Activated T-helper 1 cell treated with anti-CD3 and anti-CD28 coated beads, Interleukin-12 subunit alpha, Interleukin-12 subunit beta, Interleukin-2, Interleukin-4 antibody, amounts not matched to agents 30 ng/mL and 10 ng/mL and 1 ng/mL, durations not matched to agents 14 hours and 24 hours and 36 hours (primary cell): ENCODE measurements around the gene C2orf72. TPM values are rescaled to one million over a fixed set of nuclear protein-coding genes. Genes with fewer than 3 reads are reported as not detected.
"Not testable (repeated sequence)": the region's sequence is repeated elsewhere in the genome, so short reads cannot be mapped to it uniquely, and the experiment has no call there.

Experiments
- DNase-seq: peaks from one replicate; pipeline ENCODE4 v3.0.0; 2021; ENCODE audit warnings: low spot score
- H3K27ac Mint-ChIP-seq: one replicate; pipeline ENCODE4 v1.8.0; 2021; ENCODE audit warnings: mild to moderate bottlenecking, mixed read lengths
- H3K27me3 Mint-ChIP-seq: one replicate; pipeline ENCODE4 v1.8.0; 2022; ENCODE audit warnings: mild to moderate bottlenecking, moderate library complexity, mixed read lengths; ENCODE audit not compliant: insufficient read depth
- H3K36me3 Mint-ChIP-seq: one replicate; pipeline ENCODE4 v1.8.0; 2021; ENCODE audit warnings: low read depth, mixed read lengths
- H3K4me1 Mint-ChIP-seq: one replicate; pipeline ENCODE4 v1.8.0; 2021; ENCODE audit warnings: low read depth, mixed read lengths
- H3K4me3 Mint-ChIP-seq: one replicate; pipeline ENCODE4 v1.8.0; 2021; ENCODE audit warnings: mild to moderate bottlenecking, moderate library complexity, mixed read lengths
- H3K9me3 Mint-ChIP-seq: one replicate; pipeline ENCODE4 v1.8.0; 2021; ENCODE audit warnings: mixed read lengths
- intact Hi-C: fragments of 100-400 bp; cut with micrococcal nuclease; formaldehyde crosslinking; loops from one replicate; pipeline ENCODE4 v1.15.1; 2024
- total RNA-seq: library from RNA; stranded (reverse); gene quantifications from 2 replicates; pipeline ENCODE4 v1.2.3, GENCODE V29; 2022

Gene C2orf72
- total RNA-seq, 1 donor from 2014 or later: not detected

DNA sequence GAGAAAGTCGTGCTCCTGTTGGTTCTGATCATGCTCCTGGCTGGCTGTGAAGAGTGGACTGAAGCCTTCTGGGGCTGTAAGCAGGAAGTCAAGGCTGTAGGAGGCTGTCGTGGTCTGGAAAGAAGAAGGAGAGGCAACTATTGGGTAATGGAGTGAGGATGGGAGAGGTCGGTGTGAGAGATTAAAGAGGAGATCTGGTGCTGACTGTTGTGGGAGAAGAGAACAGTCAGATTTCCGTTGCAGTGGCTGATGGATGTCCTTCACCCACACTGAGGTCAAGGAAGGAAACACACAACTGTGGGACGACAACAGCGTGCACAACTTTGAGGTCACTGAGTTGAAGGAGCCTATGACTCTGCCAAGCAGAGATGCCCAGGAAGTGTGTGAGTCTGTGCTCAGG, 16.5 kb downstream of the C2orf72 start:
- H3K27ac Mint-ChIP-seq: peak overlapping the region; percentile 0
- no peak overlapping the region for H3K4me3 Mint-ChIP-seq
- peaks cover 37% of the 10 kb centered on the region for H3K4me1 Mint-ChIP-seq
- H3K27me3 Mint-ChIP-seq: peaks cover 15% of the 10 kb centered on the region
- no peak for DNase-seq
- H3K36me3 Mint-ChIP-seq: peaks cover 2% of the 10 kb centered on the region
- H3K9me3 Mint-ChIP-seq: no peaks in the 10 kb centered on the region
- intact Hi-C loops: loop anchor here (1.0 to 5.0 kb wide), 2 partner anchors 67 to 149 kb away; no protein-coding TSS in a partner anchor

DNA sequence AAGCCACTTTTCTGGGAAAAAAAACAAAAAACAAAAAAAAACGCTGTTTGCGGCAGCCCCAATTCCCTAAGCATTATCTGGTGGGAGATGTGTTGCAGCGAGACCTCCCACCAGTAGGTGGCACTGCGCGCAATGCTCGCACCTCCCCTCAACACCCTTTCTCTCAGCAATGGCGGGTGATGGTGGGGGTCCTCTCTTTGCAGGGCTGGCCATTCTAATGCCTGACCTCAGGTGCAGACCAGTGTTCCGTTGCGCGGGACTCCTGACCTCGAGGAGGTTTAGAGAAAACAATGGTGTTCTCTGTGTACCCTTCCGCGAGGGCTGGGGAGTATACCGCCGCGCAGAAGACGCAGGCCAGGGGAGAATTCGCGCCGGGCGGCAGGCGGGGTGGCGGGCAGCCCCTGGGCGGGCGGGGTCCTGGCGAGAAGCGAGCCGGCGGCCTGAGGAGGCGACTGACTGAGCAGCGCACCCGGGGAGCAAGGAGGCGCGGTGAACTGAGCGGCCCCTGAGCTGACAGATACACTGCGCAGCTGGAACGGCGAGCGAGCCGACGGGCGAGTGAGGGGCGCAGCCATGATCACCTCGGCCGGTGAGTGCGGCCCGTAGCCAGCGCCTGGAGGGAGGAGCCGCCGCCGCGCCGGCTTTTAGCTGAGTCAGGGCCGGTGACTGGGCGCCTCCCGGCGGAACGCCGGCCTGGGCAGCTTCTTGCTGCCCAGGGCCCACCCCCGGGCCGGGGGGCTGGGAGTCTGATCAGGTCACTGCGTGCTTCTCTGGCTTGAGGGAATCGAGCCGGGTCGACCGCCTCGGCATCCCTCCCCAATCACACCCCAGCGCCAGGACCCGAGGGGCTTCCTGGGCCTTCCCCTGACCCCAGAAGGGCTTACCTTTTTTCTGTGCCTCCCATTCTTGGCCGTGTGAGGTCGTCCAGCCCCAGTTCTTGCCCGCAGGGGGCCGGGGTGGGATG, 19.4 kb downstream of the C2orf72 start, which contains the start of gene PSMD1:
TSS of gene PSMD1 (plus strand) at position 415 of the 964 bp plus-strand sequence. CDS start at position 574, 159 bp downstream.
- intact Hi-C loops: loop anchor here (1.0 to 2.0 kb wide), 3 partner anchors 232 to 1134 kb away; partner anchors contain the start of genes FBXO36, PDE6D and TRIP12
- peak within 1 kb of the TSS; percentile 98 for H3K4me3 Mint-ChIP-seq

DNA sequence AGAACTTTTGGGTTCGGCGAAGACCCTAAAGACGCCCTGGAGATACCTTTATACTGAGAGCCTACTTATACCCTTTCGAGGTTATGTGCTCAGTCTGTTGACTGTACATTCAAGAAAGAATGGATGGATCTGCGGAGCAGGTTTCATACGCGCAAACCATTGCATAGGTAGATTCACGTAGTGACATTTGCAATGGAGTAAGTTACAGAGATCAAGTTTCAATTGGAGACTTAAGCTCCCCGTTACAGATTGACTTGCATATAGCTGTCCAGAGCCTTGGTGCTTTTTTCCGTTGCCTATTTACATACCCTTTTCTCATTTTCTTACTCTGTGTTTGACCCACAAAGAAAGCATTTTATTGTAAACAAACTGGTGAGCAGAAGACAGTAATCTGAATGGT, 20.3 kb downstream of the C2orf72 start:
- Mint-ChIP-seq H3K27me3 (no peaks in the 10 kb centered on the region), H3K27ac (peak overlapping the region; percentile 71), H3K36me3 (peaks cover 12% of the 10 kb centered on the region), H3K9me3 (no peaks in the 10 kb centered on the region), H3K4me3 (peak overlapping the region; percentile 98), H3K4me1 (peaks cover 46% of the 10 kb centered on the region)
- intact Hi-C loops: loop anchor here (2.0 kb wide), 1 partner anchor 1135 kb away; the partner anchor contains the start of genes FBXO36 and TRIP12
- DNase-seq: no peak

More for the DNA sequence above, 19.4 kb downstream of the C2orf72 start, which contains the start of gene PSMD1:
- peaks cover 6% of the 10 kb centered on the region for H3K36me3 Mint-ChIP-seq
- H3K27ac Mint-ChIP-seq: peak within 1 kb of the TSS; percentile 100
- no peaks in the 10 kb centered on the region for H3K9me3 Mint-ChIP-seq
- no peaks in the 10 kb centered on the region for H3K27me3 Mint-ChIP-seq
- H3K4me1 Mint-ChIP-seq: peaks cover 52% of the 10 kb centered on the region
- peak; percentile 89 for DNase-seq

DNA sequence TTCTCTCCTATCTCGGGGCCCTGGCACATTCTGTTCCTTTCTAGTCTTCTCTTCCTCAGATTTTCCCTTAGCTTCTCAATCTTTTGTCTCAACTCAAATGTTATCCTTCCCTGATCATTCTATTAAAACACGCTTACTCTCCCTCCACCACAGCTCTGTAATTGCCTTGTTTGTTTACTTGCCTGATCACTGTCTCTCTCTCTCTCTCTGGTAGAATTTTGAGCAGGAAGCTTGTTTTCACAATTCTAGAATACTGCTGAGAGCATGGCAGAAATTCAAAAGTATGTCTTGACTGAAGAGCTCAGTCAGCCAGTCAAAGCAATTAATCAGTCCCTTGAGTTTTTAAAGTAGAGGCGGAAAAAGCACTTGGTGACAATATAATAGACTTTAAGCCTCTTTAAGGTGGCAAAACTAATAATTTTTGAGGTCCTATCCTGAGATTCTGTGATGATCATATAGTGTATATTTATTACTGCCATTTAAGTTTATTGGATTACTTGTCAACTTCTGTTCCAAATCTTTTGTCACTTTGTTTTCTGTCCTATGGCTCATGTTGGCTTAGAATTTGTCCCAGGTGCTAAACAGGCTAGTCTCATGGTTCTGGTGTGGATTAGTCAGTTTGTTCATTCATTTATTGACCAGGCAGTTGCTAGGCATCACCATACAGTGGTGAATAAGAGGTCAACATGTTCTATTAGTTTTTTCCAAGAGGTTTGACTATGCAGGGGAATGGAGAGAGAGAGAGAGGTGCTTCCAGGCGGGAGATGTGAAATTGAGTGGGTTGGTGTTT, 21.6 kb downstream of the C2orf72 start:
- intact Hi-C loops: no loop called here
- Mint-ChIP-seq H3K4me3 (peak overlapping the region; percentile 98), H3K4me1 (peaks cover 32% of the 10 kb centered on the region), H3K27ac (no peak overlapping the region), H3K9me3 (no peaks in the 10 kb centered on the region), H3K27me3 (no peaks in the 10 kb centered on the region), H3K36me3 (peaks cover 21% of the 10 kb centered on the region)
- no peak for DNase-seq

DNA sequence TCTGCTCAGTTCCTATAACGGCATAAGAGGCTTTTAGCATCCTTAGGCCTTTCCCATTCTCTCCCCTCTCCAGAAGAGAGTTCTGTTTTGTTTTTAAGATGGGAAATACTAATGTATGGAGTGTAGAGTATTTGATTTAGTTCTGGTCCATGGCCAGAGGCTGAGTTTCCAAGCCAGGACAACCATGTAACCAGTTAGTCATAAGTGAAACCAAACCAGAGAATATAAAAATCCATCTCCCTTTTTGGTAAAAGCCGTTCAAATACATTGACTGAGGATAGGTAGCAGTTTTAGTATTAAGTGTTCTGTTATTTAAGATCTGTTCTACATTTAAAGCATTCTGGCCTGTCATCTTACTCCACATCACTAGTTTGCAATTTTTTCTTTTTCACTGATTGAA, 22.4 kb downstream of the C2orf72 start:
- no peak for DNase-seq
- H3K27me3 Mint-ChIP-seq: no peaks in the 10 kb centered on the region
- intact Hi-C loops: no loop called here
- H3K9me3 Mint-ChIP-seq: no peaks in the 10 kb centered on the region
- H3K4me3 Mint-ChIP-seq: peak overlapping the region; percentile 6
- no peak overlapping the region for H3K27ac Mint-ChIP-seq
- peaks cover 21% of the 10 kb centered on the region for H3K36me3 Mint-ChIP-seq
- peaks cover 29% of the 10 kb centered on the region for H3K4me1 Mint-ChIP-seq

DNA sequence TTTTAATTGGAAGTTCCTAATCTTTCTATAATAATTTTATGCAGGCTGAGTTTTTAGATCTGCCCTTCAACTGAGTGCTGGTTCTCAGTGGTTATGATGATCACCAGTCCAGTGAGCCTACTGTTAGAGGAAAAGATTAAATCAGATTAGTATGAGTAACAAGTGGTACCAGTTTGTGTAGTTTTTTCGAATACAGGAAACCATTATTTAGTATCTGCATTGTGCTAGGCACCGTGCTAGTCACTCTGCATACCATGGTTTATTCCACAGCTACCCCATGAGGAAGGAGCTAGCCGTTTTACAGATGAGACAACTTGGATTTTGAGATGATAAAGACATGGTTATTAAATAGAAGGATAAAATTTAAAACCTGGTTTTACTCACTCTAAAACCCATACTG, 25.5 kb downstream of the C2orf72 start:
- intact Hi-C loops: no loop called here
- no peak for DNase-seq
- Mint-ChIP-seq H3K4me1 (peaks cover 27% of the 10 kb centered on the region), H3K27me3 (no peaks in the 10 kb centered on the region), H3K9me3 (no peaks in the 10 kb centered on the region), H3K27ac (no peak overlapping the region), H3K4me3 (no peak overlapping the region), H3K36me3 (peaks cover 25% of the 10 kb centered on the region)

DNA sequence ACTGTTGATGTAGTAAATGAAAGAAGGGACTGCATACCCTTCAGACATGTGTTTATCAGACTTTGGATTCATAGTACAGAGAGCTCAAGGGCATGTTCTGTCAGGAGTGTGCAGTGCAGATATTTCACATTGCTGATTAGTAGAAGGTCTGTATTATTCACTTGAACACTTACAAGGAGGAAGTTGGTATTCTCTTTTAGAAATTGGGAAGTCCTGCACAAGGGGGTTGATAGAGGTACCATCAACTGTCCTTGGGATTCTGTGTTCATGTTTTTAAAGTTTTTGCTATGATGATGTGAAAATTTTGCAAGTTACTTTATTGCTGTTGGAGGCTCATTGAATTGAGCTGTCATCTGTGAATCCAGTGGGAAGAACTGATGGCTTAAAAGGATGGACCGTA, 26.0 kb downstream of the C2orf72 start:
- Mint-ChIP-seq H3K27ac (no peak overlapping the region), H3K9me3 (no peaks in the 10 kb centered on the region), H3K4me1 (peaks cover 27% of the 10 kb centered on the region), H3K36me3 (peaks cover 30% of the 10 kb centered on the region), H3K27me3 (no peaks in the 10 kb centered on the region), H3K4me3 (no peak overlapping the region)
- no peak for DNase-seq
- intact Hi-C loops: no loop called here

DNA sequence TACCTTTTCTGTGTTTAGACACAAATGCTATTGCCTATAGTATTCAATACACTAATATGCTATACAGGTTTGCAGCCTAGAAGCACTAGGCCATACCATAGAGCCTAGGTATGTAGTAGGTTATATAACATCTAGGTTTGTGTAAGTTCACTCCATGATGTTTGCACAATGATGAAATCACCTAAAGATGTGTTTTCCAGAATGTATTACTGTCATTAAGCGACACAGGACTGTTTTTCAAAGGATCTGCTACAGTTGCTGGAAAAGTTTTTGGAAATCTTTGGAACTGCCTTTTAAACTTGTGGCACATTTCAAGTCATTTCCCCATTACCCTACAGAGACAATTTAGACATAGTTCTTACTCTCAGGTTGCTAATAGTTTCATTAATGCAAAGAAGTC, 28.6 kb downstream of the C2orf72 start:
- no peak for DNase-seq
- intact Hi-C loops: no loop called here
- H3K27me3 Mint-ChIP-seq: no peaks in the 10 kb centered on the region
- no peak overlapping the region for H3K27ac Mint-ChIP-seq
- H3K9me3 Mint-ChIP-seq: no peaks in the 10 kb centered on the region
- H3K4me1 Mint-ChIP-seq: peaks cover 13% of the 10 kb centered on the region
- no peak overlapping the region for H3K4me3 Mint-ChIP-seq
- peaks cover 38% of the 10 kb centered on the region for H3K36me3 Mint-ChIP-seq

DNA sequence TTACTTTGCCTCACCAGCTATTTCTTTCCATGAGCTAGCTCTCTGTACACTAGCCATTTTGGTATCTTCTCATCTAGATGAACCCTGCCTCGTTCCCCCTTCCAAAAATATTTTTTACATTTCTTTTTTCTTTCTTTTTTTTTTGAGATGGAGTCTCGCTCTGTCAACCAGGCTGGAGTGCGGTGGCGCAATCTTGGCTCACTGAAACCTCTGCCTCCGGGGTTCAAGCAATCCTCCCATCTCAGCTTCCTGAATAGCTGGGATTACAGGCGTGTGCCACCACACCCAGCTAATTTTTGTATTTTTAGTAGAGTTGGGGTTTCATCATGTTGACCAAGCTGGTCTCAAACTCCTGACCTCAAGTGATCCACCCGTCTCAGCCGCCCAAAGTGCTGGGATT, 30.2 kb downstream of the C2orf72 start:
- H3K27ac Mint-ChIP-seq, H3K27me3 Mint-ChIP-seq, H3K4me3 Mint-ChIP-seq, DNase-seq, intact Hi-C loops, H3K9me3 Mint-ChIP-seq: not testable (repeated sequence)
- H3K4me1 Mint-ChIP-seq: peaks cover 13% of the 10 kb centered on the region
- H3K36me3 Mint-ChIP-seq: peaks cover 39% of the 10 kb centered on the region

DNA sequence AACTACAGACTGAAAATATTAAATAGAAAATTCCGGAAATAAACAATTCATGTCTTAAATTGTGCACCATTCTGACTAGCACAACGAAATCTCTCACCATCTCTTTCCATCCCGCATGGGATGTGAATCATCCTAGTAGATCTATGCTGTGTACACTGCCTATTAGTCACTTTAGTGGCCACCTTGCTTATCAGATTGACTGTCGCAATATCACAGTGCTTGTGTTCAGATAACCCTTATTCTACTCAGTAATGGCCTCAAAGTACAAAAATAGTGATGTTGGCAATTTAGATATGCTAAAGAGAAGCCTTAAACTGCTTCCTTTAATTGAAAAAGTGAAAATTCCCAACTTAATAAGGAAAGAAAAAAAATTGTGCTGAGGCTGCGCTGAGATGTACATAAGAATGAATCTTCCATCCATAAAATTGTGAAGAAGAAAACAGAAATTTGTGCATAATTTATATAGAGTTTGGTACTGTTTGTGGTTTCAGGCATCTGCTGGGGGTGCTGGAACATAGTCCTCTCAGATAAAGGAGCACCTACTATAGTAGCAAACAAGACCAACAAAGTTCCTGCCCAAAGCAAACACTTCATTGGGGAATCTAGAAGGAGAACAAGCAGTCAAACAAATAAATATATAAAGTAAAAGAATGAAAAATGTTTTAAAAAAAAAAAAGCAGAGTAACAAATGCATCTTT, 31.4 kb downstream of the C2orf72 start:
- Mint-ChIP-seq H3K4me1 (peaks cover 13% of the 10 kb centered on the region), H3K9me3 (no peaks in the 10 kb centered on the region), H3K4me3 (no peak overlapping the region), H3K27ac (peak overlapping the region; percentile 64), H3K27me3 (no peaks in the 10 kb centered on the region), H3K36me3 (peaks cover 30% of the 10 kb centered on the region)
- intact Hi-C loops: no loop called here
- no peak for DNase-seq

DNA sequence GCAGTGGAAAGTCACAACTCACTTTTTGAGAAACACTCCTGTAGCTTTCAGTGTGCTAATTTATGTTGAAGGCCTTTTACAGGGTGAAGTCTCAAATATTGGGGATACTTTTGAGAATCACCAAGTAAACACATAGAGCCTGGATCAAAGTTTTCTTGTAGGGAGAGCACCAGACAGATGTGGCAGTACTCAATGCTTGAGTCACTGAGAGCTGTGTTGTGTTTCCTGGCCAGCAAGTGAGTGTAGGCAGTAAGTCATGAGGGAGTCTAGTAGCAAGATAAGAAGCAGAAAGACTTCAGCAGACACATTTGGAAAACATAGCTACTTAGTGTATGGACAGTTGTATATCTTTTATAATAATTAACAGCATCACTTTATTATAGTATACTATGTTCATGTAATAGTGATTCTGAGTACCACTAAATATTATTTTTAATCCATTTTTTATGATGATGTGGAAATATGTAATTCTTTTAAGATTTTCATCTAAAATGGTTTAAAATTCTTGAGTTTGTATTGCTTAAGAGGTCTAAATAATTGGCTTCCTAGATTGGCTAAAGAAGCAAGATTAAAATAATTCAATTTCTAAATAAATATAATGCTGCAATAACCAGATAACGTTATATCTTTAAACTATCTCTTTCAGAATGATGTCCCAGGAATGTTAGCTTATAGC, 32.2 kb downstream of the C2orf72 start:
- Mint-ChIP-seq H3K4me1 (peaks cover 13% of the 10 kb centered on the region), H3K27ac (no peak overlapping the region)
- intact Hi-C loops: no loop called here

DNA sequence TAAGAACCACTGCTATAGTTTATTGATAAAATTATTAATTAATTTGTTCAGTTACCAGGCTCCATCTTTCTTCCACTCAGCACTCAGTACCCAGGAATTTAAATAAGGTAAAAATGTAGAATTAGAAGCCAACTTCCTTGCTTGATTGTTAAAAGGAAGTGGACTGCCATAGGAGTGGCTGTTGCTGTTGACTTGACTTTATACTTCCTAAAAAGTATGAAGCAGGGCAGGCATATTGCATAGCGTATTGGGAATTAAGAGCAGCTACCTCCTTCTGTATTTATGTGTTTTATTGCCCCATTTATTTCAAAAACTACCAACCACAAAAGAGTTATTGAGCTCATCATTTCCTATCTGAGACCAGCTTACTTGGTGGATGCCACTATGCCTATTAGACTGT, 47.2 kb downstream of the C2orf72 start:
- Mint-ChIP-seq H3K4me3 (no peak overlapping the region), H3K4me1 (no peaks in the 10 kb centered on the region), H3K9me3 (no peaks in the 10 kb centered on the region), H3K27ac (no peak overlapping the region), H3K36me3 (peaks cover 55% of the 10 kb centered on the region), H3K27me3 (no peaks in the 10 kb centered on the region)
- intact Hi-C loops: no loop called here
- DNase-seq: no peak

More for the DNA sequence above, 32.2 kb downstream of the C2orf72 start:
- no peak overlapping the region for H3K4me3 Mint-ChIP-seq
- no peak for DNase-seq
- no peaks in the 10 kb centered on the region for H3K27me3 Mint-ChIP-seq
- H3K36me3 Mint-ChIP-seq: peaks cover 30% of the 10 kb centered on the region
- no peaks in the 10 kb centered on the region for H3K9me3 Mint-ChIP-seq
